HCT116 (cell line): ENCODE data around the gene ZNF146. TPM values are rescaled to one million over a fixed set of nuclear protein-coding genes. Genes with fewer than 3 reads are reported as not detected.

Experiments
- ATAC-seq: fragments of 200-7000 bp; cut with Tn5 transposase; 2 replicates; pipeline ENCODE4 v1.9.1; 2020; ENCODE audit warnings: mild to moderate bottlenecking, moderate library complexity
- Bru-seq: library from RNA; stranded (reverse); fragments of 400-500 nt; gene quantifications from one replicate; lab custom pipeline; 2021; lab: Mats Ljungman, UMichigan
- BruChase-seq, 2 experiments: library from RNA; stranded (reverse); fragments of 400-500 nt; gene quantifications; one replicate each; lab custom pipeline; 2021; lab: Mats Ljungman, UMichigan
- BruUV-seq: library from RNA; stranded (reverse); fragments of 400-500 nt; replicated peaks from 2 replicates; lab custom pipeline; 2021; lab: Mats Ljungman, UMichigan
- CTCF ChIA-PET: fragments of 300-600 bp; sonication (Branson Sonifier 250); formaldehyde crosslinking; loops from one replicate; lab custom pipeline; 2021; ENCODE audit warnings: antibody characterized with exemption; lab: Charles Lee
- POLR2A ChIA-PET: fragments of 300-600, 350-600 bp; sonication (Branson Sonifier 250); formaldehyde crosslinking; loops from one replicate; lab custom pipeline; 2021; ENCODE audit warnings: antibody characterized with exemption; lab: Charles Lee
- RAD21 ChIA-PET, 2 experiments: fragments of 300-600 bp; sonication (Branson Sonifier 250); formaldehyde crosslinking; loops; one replicate each; lab custom pipeline; 2023; ENCODE audit warnings: low total read pairs in 2 of 2; ENCODE audit not compliant: uncharacterized antibody in 2 of 2, unreplicated experiment in 2 of 2, low non-redundant PET in 1 of 2; lab: Charles Lee
- DNase-seq: peaks from one replicate; pipeline ENCODE4 v3.0.0-alpha.2; 2010; ENCODE audit warnings: low read depth, low spot score
- H2AFZ ChIP-seq: fragments of 200-600 bp; shearing (Covaris generic), sonication (generic); 2 replicates; pipeline ENCODE4 v1.6.1; 2017; ENCODE audit warnings: low read depth, mixed run types, mixed read lengths, antibody characterized with exemption, low read length; ENCODE audit not compliant: poor library complexity, severe bottlenecking
- H3K27ac ChIP-seq: 2 replicates; pipeline ENCODE4 v1.5.1; 2012; ENCODE audit warnings: low read depth, low read length
- H3K27me3 ChIP-seq: fragments of 200-600 bp; sonication (generic); 2 replicates; pipeline ENCODE4 v1.6.1; 2016; ENCODE audit warnings: mixed run types, low read length, mixed read lengths; ENCODE audit not compliant: insufficient read depth
- H3K36me3 ChIP-seq, 2 experiments: fragments of 200-500 bp in 1 of 2; fragments of 200-600 bp in 1 of 2; sonication (Bioruptor generic) in 1 of 2; sonication (generic) in 1 of 2; 2 replicates each; pipeline versions ENCODE4 v1.5.1 to v1.6.1; 2014 to 2016; ENCODE audit warnings: low read length in 2 of 2, inconsistent platforms in 1 of 2, mixed read lengths in 1 of 2, mixed run types in 1 of 2; ENCODE audit not compliant: insufficient read depth in 2 of 2, control insufficient read depth in 1 of 2
- H3K4me1 ChIP-seq, 2 experiments: fragments of 200-600 bp in 1 of 2; sonication (generic) in 1 of 2; 2 replicates each; pipeline versions ENCODE4 v1.5.1 to v1.6.1; 2012 to 2017; ENCODE audit warnings: low read length in 2 of 2, inconsistent platforms in 1 of 2, mild to moderate bottlenecking in 1 of 2, mixed read lengths in 1 of 2, mixed run types in 1 of 2, moderate library complexity in 1 of 2; ENCODE audit not compliant: insufficient read depth in 2 of 2, control insufficient read depth in 1 of 2
- H3K4me2 ChIP-seq: fragments of 200-600 bp; sonication (generic); 2 replicates; pipeline ENCODE4 v1.6.1; 2017; ENCODE audit warnings: mixed run types, low read length, mixed read lengths
- H3K4me3 ChIP-seq, 2 experiments: fragments of 200-600 bp in 1 of 2; sonication (generic) in 1 of 2; replicated peaks in 1 of 2; 2 replicates each; pipeline ENCODE4 v1.5.1; 2011 to 2016; ENCODE audit warnings: low read length in 2 of 2, control low read depth in 1 of 2, low read depth in 1 of 2, mild to moderate bottlenecking in 1 of 2, mixed read lengths in 1 of 2, mixed run types in 1 of 2
- H3K79me2 ChIP-seq: fragments of 200-600 bp; sonication (generic); 2 replicates; pipeline ENCODE4 v1.6.1; 2017; ENCODE audit warnings: mild to moderate bottlenecking, mixed run types, low read length, moderate library complexity, mixed read lengths; ENCODE audit not compliant: insufficient read depth
- H3K9ac ChIP-seq: fragments of 200-600 bp; sonication (generic); 2 replicates; pipeline ENCODE4 v1.6.1; 2016; ENCODE audit warnings: low read length, mixed read lengths
- H3K9me2 ChIP-seq: fragments of 200-600 bp; sonication (generic), shearing (Covaris generic); 2 replicates; pipeline ENCODE4 v1.6.1; 2017; ENCODE audit warnings: mixed run types, mild to moderate bottlenecking, moderate library complexity; ENCODE audit not compliant: insufficient read depth
- H3K9me3 ChIP-seq, 2 experiments: fragments of 200-500 bp in 1 of 2; fragments of 200-600 bp in 1 of 2; sonication (Bioruptor generic) in 1 of 2; sonication (generic) in 1 of 2; 2 replicates each; pipeline ENCODE4 v1.6.1; 2014 to 2017; ENCODE audit warnings: low read length in 2 of 2, mixed read lengths in 2 of 2, inconsistent platforms in 1 of 2, low read depth in 1 of 2, mild to moderate bottlenecking in 1 of 2, mixed run types in 1 of 2, moderate library complexity in 1 of 2; ENCODE audit not compliant: control insufficient read depth in 1 of 2, insufficient read depth in 1 of 2
- H4K20me1 ChIP-seq: fragments of 200-600 bp; sonication (generic), shearing (Covaris generic); 2 replicates; pipeline ENCODE4 v1.6.1; 2017; ENCODE audit warnings: mixed run types, mild to moderate bottlenecking, moderate library complexity; ENCODE audit not compliant: insufficient read depth
- ATF3 ChIP-seq: IDR thresholded peaks from 2 replicates; pipeline ENCODE4 v1.6.1; 2012
- CBX3 ChIP-seq: IDR thresholded peaks from 2 replicates; pipeline ENCODE4 v1.6.1; 2012; ENCODE audit warnings: low read depth
- CEBPB ChIP-seq: IDR thresholded peaks from 2 replicates; pipeline ENCODE4 v1.6.1; 2012; ENCODE audit warnings: low read depth
- ELF1 ChIP-seq: IDR thresholded peaks from 2 replicates; pipeline ENCODE4 v1.6.1; 2012; ENCODE audit warnings: low read depth, borderline replicate concordance
- EZH2 ChIP-seq: fragments of 200-600 bp; sonication (generic); IDR thresholded peaks from 2 replicates; pipeline ENCODE4 v1.6.1; 2017; ENCODE audit warnings: antibody characterized with exemption, mixed run types
- FOSL1 ChIP-seq: IDR thresholded peaks from 2 replicates; pipeline ENCODE4 v1.6.1; 2012; ENCODE audit warnings: low read depth
- MAX ChIP-seq: IDR thresholded peaks from 2 replicates; pipeline ENCODE4 v1.6.1; 2012
- POLR2A ChIP-seq: IDR thresholded peaks from 2 replicates; pipeline ENCODE4 v1.7.0; 2011; ENCODE audit warnings: borderline replicate concordance; ENCODE audit not compliant: insufficient read depth, insufficient read length; ENCODE audit errors: extremely low read depth
- POLR2AphosphoS5 ChIP-seq: IDR thresholded peaks from 2 replicates; pipeline ENCODE4 v1.6.1; 2011; ENCODE audit warnings: mild to moderate bottlenecking, low read depth, low read length, moderate library complexity
- RAD21 ChIP-seq: IDR thresholded peaks from 2 replicates; pipeline ENCODE4 v1.6.1; 2012; ENCODE audit warnings: low read depth, mild to moderate bottlenecking
- REST ChIP-seq: IDR thresholded peaks from 2 replicates; pipeline ENCODE4 v1.6.1; 2012; ENCODE audit warnings: low read depth
- SIN3A ChIP-seq: IDR thresholded peaks from 2 replicates; pipeline ENCODE4 v1.6.1; 2012; ENCODE audit warnings: low read depth
- SRF ChIP-seq: IDR thresholded peaks from 2 replicates; pipeline ENCODE4 v1.6.1; 2012; ENCODE audit warnings: low read depth
- TCF7L2 ChIP-seq: IDR thresholded peaks from 2 replicates; pipeline ENCODE4 v1.7.0; 2011; ENCODE audit warnings: borderline replicate concordance, inconsistent platforms; ENCODE audit not compliant: insufficient read depth, insufficient read length; ENCODE audit errors: extremely low read depth
- ZFX ChIP-seq: fragments of 450-650 bp; IDR thresholded peaks from 2 replicates; pipeline ENCODE4 v1.6.1; 2017
- ZNF274 ChIP-seq: fragments of 200-500 bp; sonication (Bioruptor generic); IDR thresholded peaks from 2 replicates; pipeline ENCODE4 v1.6.1; 2014; ENCODE audit warnings: mild to moderate bottlenecking, low read depth, low read length, inconsistent platforms
- intact Hi-C: fragments of 100-400 bp; cut with micrococcal nuclease; formaldehyde crosslinking; loops from 2 replicates; pipeline ENCODE4 v1.10.0; 2022
- long read RNA-seq: library from polyadenylated mRNA; unstranded; transcript quantifications from one replicate; pipeline ENCODE4 v2.0.0, GENCODE V29; 2021; ENCODE audit not compliant: unreplicated experiment
- polyA plus RNA-seq: library from polyadenylated mRNA; unstranded; fragments of >200 nt; gene quantifications from 2 replicates; pipeline ENCODE4 v1.2.1, GENCODE V29; 2012; ENCODE audit warnings: missing spikeins
- total RNA-seq: library from RNA; stranded (reverse); gene quantifications from one replicate; pipeline ENCODE4 v1.2.1, GENCODE V29; 2021; ENCODE audit not compliant: unreplicated experiment
- TF ChIP-seq, protein P1 (sequence below): IDR thresholded peaks from 2 replicates; pipeline ENCODE4 v1.6.1; 2011; ENCODE audit warnings: mild to moderate bottlenecking, low read length, moderate library complexity; ENCODE audit not compliant: insufficient replicate concordance; ENCODE audit errors: extremely low read depth

ZNF146 gene
- total RNA-seq (105 TPM), Bru-seq, nascent RNA (percentile 97 among the genes with signal in this experiment), BruChase-seq, experiment 1, labeled RNA remaining after a 6-hour chase (percentile 98 among the genes with signal in this experiment), BruChase-seq, experiment 2, labeled RNA remaining after a 2-hour chase (percentile 99 among the genes with signal in this experiment)
- 68.7 and 70.7 TPM in 2 replicates for polyA plus RNA-seq
- long read RNA-seq, transcript ZNF146-201 (4 exons, 3,326 nt) = minor isoform, 18 of 222 reads
- long read RNA-seq, transcript ZNF146-205 (3 exons, 533 nt) = minor isoform, 35 of 222 reads
- long read RNA-seq, transcript ZNF146-202 (3 exons, 3,780 nt) = major isoform, 90 of 222 reads
- long read RNA-seq, partial matches to known transcripts = 2 of 222 reads
- long read RNA-seq, other reads (novel, unspliced or antisense) = 77 of 222 reads

GRCh38 chr19:36214386-36215275 lies at the start of gene ZNF146, which contains the start of gene ZNF565:
ZNF146 (plus strand) TSS chr19:36215106; CDS start chr19:36236441, 21,335 bp downstream.
ZNF565 (minus strand) TSS chr19:36214665; CDS start chr19:36201985, 12,680 bp downstream.
- Histone ChIP-seq H3K27ac (peak within 1 kb of the TSS; percentile 88), H3K9me2 (no peaks in the 10 kb centered on the region), H3K9me3 (no peaks in the 10 kb centered on the region), H3K79me2 (peaks cover 62% of the 10 kb centered on the region), H3K9ac (peak within 1 kb of the TSS; percentile 95), H3K4me3 (peak within 1 kb of the TSS; percentile 87 to 99), H3K36me3 (peaks cover 4 to 6% of the 10 kb centered on the region in 2 experiments; a peak in 2 of 4 replicates), H4K20me1 (0 out of 2 replicates have a peak, but pooled peaks cover under 1% of the 10 kb centered on the region), H3K4me2 (peak within 1 kb of the TSS; percentile 95), H2AFZ (peak within 1 kb of the TSS; percentile 88), H3K4me1 (peaks cover 10 to 16% of the 10 kb centered on the region in 2 experiments), H3K27me3 (no peaks in the 10 kb centered on the region)
- DNase-seq (peak; percentile 97), ATAC-seq (peak; percentile 94)
- ChIA-PET RAD21 (interaction anchor here in 1 of 2 experiments (0.7 kb wide), 1 partner anchor 274 kb away, joined by 3 read pairs; the partner anchor contains the start of gene ZNF566), POLR2A (interaction anchor here (0.5 to 1.5 kb wide), 9 partner anchors 10 to 1003 kb away, joined by 3 to 7 read pairs (median 5); partner anchors contain the start of genes POLR2I, TBCB and ZNF566), CTCF (interaction anchor here (0.7 to 2.0 kb wide), 3 partner anchors 10 to 87 kb away, joined by 4 to 9 read pairs (median 5); no protein-coding TSS in a partner anchor)
- BruUV-seq = no TSS peak
- intact Hi-C loops = loop anchor here (10.0 kb wide), 3 partner anchors 160 to 1000 kb away; partner anchors contain the start of genes ZFP14, ZNF383, ZNF567 and ZNF585B
- TF ChIP-seq FOSL1 (no peak), SIN3A (peak; percentile 94), MAX (peak; percentile 98), ELF1 (no peak; the same call in 1 of the 2 replicates), POLR2AphosphoS5 (peak; percentile 92), ATF3 (no peak), REST (no peak), TCF7L2 (peak; percentile 7), ZNF274 (no peak), SRF (no peak), EZH2 (no peak), POLR2A (peak; percentile 66), CEBPB (no peak), CBX3 (no peak), RAD21 (no peak), ZFX (peak; percentile 90)
- TF ChIP-seq, protein P1, sequence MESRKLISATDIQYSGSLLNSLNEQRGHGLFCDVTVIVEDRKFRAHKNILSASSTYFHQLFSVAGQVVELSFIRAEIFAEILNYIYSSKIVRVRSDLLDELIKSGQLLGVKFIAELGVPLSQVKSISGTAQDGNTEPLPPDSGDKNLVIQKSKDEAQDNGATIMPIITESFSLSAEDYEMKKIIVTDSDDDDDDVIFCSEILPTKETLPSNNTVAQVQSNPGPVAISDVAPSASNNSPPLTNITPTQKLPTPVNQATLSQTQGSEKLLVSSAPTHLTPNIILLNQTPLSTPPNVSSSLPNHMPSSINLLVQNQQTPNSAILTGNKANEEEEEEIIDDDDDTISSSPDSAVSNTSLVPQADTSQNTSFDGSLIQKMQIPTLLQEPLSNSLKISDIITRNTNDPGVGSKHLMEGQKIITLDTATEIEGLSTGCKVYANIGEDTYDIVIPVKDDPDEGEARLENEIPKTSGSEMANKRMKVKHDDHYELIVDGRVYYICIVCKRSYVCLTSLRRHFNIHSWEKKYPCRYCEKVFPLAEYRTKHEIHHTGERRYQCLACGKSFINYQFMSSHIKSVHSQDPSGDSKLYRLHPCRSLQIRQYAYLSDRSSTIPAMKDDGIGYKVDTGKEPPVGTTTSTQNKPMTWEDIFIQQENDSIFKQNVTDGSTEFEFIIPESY = no peak
